B cell (primary cell): ENCODE data around the gene LRP11. TPM values are rescaled to one million over a fixed set of nuclear protein-coding genes. Genes with fewer than 3 reads are reported as not detected.

Experiments
- ATAC-seq: fragments of 200-7000 bp; cut with Tn5 transposase; one replicate; pipeline ENCODE4 v1.10.0; 2021; ENCODE audit warnings: low read depth, mild to moderate bottlenecking, moderate number of reproducible peaks, moderate library complexity
- CTCF ChIA-PET: fragments of 350-600 bp; sonication (Branson Sonifier 250); formaldehyde crosslinking; loops from one replicate; lab custom pipeline; 2021; ENCODE audit warnings: antibody characterized with exemption, inconsistent platforms; lab: Charles Lee
- POLR2A ChIA-PET: fragments of 350-600 bp; sonication (Branson Sonifier 250); formaldehyde crosslinking; loops from one replicate; lab custom pipeline; 2021; ENCODE audit warnings: antibody characterized with exemption; lab: Charles Lee
- DNase-seq: peaks from one replicate; pipeline ENCODE4 v3.0.0; 2013
- H2AFZ ChIP-seq: 2 replicates; pipeline ENCODE4 v1.6.1; 2012; ENCODE audit warnings: mild to moderate bottlenecking, low read depth, low read length; ENCODE audit not compliant: insufficient read depth, poor library complexity, severe bottlenecking
- H3K27ac ChIP-seq, 2 donors: 1 replicate in 1 of 2; 2 replicates in 1 of 2; pipeline ENCODE4 v1.5.1; 2012 to 2013; ENCODE audit warnings: low read length in 2 of 2, mild to moderate bottlenecking in 2 of 2, moderate library complexity in 1 of 2
- H3K27me3 ChIP-seq, 4 experiments: fragments of 200-600 bp in 1 of 4; sonication (generic) in 1 of 4; replicated peaks in 1 of 4; 1 replicate in 2 of 4; 2 replicates in 2 of 4; pipeline versions ENCODE4 v1.6.1 to v1.7.0; 2013 to 2016; ENCODE audit warnings: low read length in 3 of 4, mild to moderate bottlenecking in 2 of 4, mixed read lengths in 1 of 4, moderate library complexity in 1 of 4; ENCODE audit not compliant: insufficient read depth in 4 of 4, control insufficient read depth in 3 of 4; ENCODE audit errors: control extremely low read depth in 1 of 4
- H3K36me3 ChIP-seq, 2 experiments: replicated peaks in 1 of 2; 1 replicate in 1 of 2; 2 replicates in 1 of 2; pipeline versions ENCODE4 v1.6.1 to v1.7.1; 2013; ENCODE audit warnings: low read length in 1 of 2; ENCODE audit not compliant: insufficient read depth in 2 of 2, control insufficient read depth in 1 of 2; ENCODE audit errors: control extremely low read depth in 1 of 2, extremely low read depth in 1 of 2
- H3K4me1 ChIP-seq, 2 donors: fragments of 200-600 bp in 1 of 2; sonication (generic) in 1 of 2; 1 replicate in 1 of 2; 2 replicates in 1 of 2; pipeline versions ENCODE4 v1.5.1 to v1.6.1; 2013 to 2017; ENCODE audit warnings: low read length in 2 of 2; ENCODE audit not compliant: control insufficient read depth in 2 of 2, insufficient read depth in 2 of 2
- H3K4me2 ChIP-seq: replicated peaks from 2 replicates; pipeline ENCODE3; 2012; ENCODE audit warnings: mild to moderate bottlenecking, low read depth, low read length; ENCODE audit not compliant: poor library complexity, severe bottlenecking
- H3K4me3 ChIP-seq, 5 experiments: fragments of 200-600 bp in 1 of 5; sonication (generic) in 1 of 5; 1 replicate in 3 of 5; 2 replicates in 2 of 5; pipeline versions ENCODE4 v1.5.1 to v1.7.0; 2011 to 2016; ENCODE audit warnings: low read length in 4 of 5, mild to moderate bottlenecking in 4 of 5, low read depth in 2 of 5, control low read depth in 1 of 5, moderate library complexity in 1 of 5; ENCODE audit not compliant: insufficient read depth in 1 of 5; ENCODE audit errors: control extremely low read depth in 1 of 5, extremely low read depth in 1 of 5
- H3K79me2 ChIP-seq: fragments of 200-600 bp; sonication (generic); one replicate; pipeline ENCODE4 v1.6.0; 2016; ENCODE audit warnings: low read length; ENCODE audit not compliant: control insufficient read depth, insufficient read depth
- H3K9ac ChIP-seq: fragments of 200-600 bp; sonication (generic); 2 replicates; pipeline ENCODE4 v1.6.1; 2017; ENCODE audit warnings: mild to moderate bottlenecking, low read length, moderate library complexity
- H3K9me3 ChIP-seq, 3 donors: one replicate each; pipeline versions ENCODE4 v1.6.1 to v1.7.1; 2013; ENCODE audit warnings: low read length in 2 of 3; ENCODE audit not compliant: control insufficient read depth in 2 of 3, insufficient read depth in 1 of 3; ENCODE audit errors: control extremely low read depth in 1 of 3
- H4K20me1 ChIP-seq: 2 replicates; pipeline ENCODE4 v1.6.0; 2012; ENCODE audit warnings: mild to moderate bottlenecking, low read length; ENCODE audit not compliant: insufficient read depth, control insufficient read depth, poor library complexity, severe bottlenecking
- H3K27ac Mint-ChIP-seq: one replicate; pipeline ENCODE4 v1.8.0; 2021; ENCODE audit warnings: mixed read lengths
- H3K27me3 Mint-ChIP-seq: one replicate; pipeline ENCODE4 v1.8.0; 2021; ENCODE audit warnings: mixed read lengths
- H3K4me1 Mint-ChIP-seq: one replicate; pipeline ENCODE4 v1.8.0; 2021; ENCODE audit warnings: mixed read lengths
- H3K4me3 Mint-ChIP-seq: one replicate; pipeline ENCODE4 v1.8.0; 2021; ENCODE audit warnings: mixed read lengths
- H3K9me3 Mint-ChIP-seq: one replicate; pipeline ENCODE4 v1.8.0; 2022; ENCODE audit warnings: mixed read lengths; ENCODE audit not compliant: insufficient read depth
- EZH2 ChIP-seq: IDR thresholded peaks from 2 replicates; pipeline ENCODE4 v1.6.1; 2012; ENCODE audit warnings: borderline replicate concordance, low read depth, mild to moderate bottlenecking, moderate library complexity, low read length; ENCODE audit not compliant: insufficient read depth, poor library complexity, severe bottlenecking
- WGBS: methylation state at CpG from one replicate; pipeline ENCODE4 v1.1.5; 2013; ENCODE audit warnings: missing lambda C conversion rate; ENCODE audit not compliant: insufficient coverage; 5-methylcytosine and 5-hydroxymethylcytosine counted together
- intact Hi-C: fragments of 100-400 bp; cut with micrococcal nuclease; formaldehyde crosslinking; loops from one replicate; pipeline ENCODE4 v1.10.0; 2022
- polyA plus RNA-seq: library from polyadenylated mRNA; depleted of rRNA; stranded (reverse); fragments of >200 nt; gene quantifications from 2 replicates; pipeline ENCODE4 v1.2.3, GENCODE V29; 2012
- total RNA-seq, 2 donors: library from RNA; stranded (reverse); fragments of 120-200 nt in 1 of 2; gene quantifications; 1 replicate in 1 of 2; 2 replicates in 1 of 2; pipeline versions ENCODE4 v1.2.3 to v1.2.4, GENCODE V29; 2013 to 2022
- TF ChIP-seq, protein P1 (sequence below): fragments of 200-600 bp; IDR thresholded peaks from one replicate; pipeline ENCODE4 v1.8.0; 2022; ENCODE audit warnings: antibody characterized with exemption, mild to moderate bottlenecking

LRP11 gene
- total and polyA plus RNA-seq, 2 donors (not counting 1 experiment from before 2014, with no cell fraction given): 0.34 to 1.2 TPM

DNA sequence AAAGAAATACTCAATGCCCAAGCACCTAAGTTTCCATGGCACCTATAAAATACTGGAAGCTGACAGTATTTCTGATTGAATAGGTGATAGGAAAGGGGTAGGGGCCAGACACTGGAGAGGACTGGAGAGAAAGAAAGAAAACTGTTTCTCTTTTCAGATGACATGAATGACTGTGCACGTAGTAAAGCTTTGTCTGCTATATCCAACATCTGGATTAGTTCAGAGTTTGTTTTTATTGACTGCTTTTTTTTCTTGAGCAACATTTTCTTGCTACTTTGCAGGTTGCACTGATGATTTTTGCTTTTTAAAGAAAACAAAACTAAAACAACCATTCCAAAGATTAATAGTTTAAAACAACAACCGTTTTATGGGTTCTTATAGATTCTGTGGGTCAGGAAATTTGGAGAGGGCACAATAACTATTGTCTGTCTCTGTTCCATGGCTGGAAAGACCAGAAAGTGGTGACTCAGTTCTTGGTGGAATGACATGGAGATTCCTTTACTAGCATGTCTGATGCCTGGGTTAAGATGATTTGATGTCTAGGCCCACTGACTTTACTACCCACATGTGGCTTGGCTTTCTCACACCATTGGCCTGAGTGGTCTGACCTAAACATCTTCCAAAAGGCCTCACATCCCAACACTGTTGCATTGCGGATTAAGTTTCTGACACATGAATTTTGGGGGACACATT, 12.2 kb upstream of the LRP11 start:
- Histone ChIP-seq H2AFZ (no peak overlapping the region), H4K20me1 (no peaks in the 10 kb centered on the region), H3K4me2 (no peak overlapping the region), H3K36me3 (no peaks in the 10 kb centered on the region), H3K27me3 (peaks cover 0 to 20% (median 9%) of the 10 kb centered on the region in 4 experiments), H3K4me1 (no peaks in the 10 kb centered on the region), H3K9ac (no peak overlapping the region), H3K27ac (no peak overlapping the region), H3K4me3 (no peak overlapping the region), H3K79me2 (no peaks in the 10 kb centered on the region), H3K9me3 (peaks cover 0 to 5% (median 4%) of the 10 kb centered on the region in 3 donors)
- ChIA-PET CTCF (no interaction called here), POLR2A (no interaction called here)
- DNase-seq (no peak), ATAC-seq (no peak)
- H3K9me3 Mint-ChIP-seq: no peaks in the 10 kb centered on the region
- H3K27me3 Mint-ChIP-seq: peaks cover 70% of the 10 kb centered on the region
- no peak overlapping the region for H3K27ac Mint-ChIP-seq
- no peaks in the 10 kb centered on the region for H3K4me1 Mint-ChIP-seq
- WGBS: 100% methylated on average over 1 of the region's 3 CpGs
- no peak overlapping the region for H3K4me3 Mint-ChIP-seq
- TF ChIP-seq EZH2: no peak
- TF ChIP-seq, protein P1, sequence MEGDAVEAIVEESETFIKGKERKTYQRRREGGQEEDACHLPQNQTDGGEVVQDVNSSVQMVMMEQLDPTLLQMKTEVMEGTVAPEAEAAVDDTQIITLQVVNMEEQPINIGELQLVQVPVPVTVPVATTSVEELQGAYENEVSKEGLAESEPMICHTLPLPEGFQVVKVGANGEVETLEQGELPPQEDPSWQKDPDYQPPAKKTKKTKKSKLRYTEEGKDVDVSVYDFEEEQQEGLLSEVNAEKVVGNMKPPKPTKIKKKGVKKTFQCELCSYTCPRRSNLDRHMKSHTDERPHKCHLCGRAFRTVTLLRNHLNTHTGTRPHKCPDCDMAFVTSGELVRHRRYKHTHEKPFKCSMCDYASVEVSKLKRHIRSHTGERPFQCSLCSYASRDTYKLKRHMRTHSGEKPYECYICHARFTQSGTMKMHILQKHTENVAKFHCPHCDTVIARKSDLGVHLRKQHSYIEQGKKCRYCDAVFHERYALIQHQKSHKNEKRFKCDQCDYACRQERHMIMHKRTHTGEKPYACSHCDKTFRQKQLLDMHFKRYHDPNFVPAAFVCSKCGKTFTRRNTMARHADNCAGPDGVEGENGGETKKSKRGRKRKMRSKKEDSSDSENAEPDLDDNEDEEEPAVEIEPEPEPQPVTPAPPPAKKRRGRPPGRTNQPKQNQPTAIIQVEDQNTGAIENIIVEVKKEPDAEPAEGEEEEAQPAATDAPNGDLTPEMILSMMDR: no peak
- intact Hi-C loops: no loop called here

- H4K20me1 ChIP-seq: no peaks in the 10 kb centered on the region
Measured at GRCh38 chr6:149872233-149872632, 8.1 kb upstream of the LRP11 start.

More at GRCh38 chr6:149872233-149872632, 8.1 kb upstream of the LRP11 start:
- Histone ChIP-seq H3K4me3 (no peak overlapping the region), H3K9me3 (peaks cover 0 to 5% (median 4%) of the 10 kb centered on the region in 3 donors), H3K27me3 (peaks cover 0 to 10% (median 9%) of the 10 kb centered on the region in 4 experiments), H3K36me3 (no peaks in the 10 kb centered on the region), H3K4me2 (no peak overlapping the region), H3K4me1 (no peaks in the 10 kb centered on the region), H3K79me2 (no peaks in the 10 kb centered on the region), H3K9ac (no peak overlapping the region), H2AFZ (no peak overlapping the region), H3K27ac (no peak overlapping the region)
- Mint-ChIP-seq H3K9me3 (no peaks in the 10 kb centered on the region), H3K27ac (no peak overlapping the region), H3K27me3 (peaks cover 45% of the 10 kb centered on the region), H3K4me3 (no peak overlapping the region), H3K4me1 (no peaks in the 10 kb centered on the region)
- intact Hi-C loops: no loop called here
- POLR2A ChIA-PET: no interaction called here
- no peak for DNase-seq
- TF ChIP-seq, protein P1: no peak
- no peak for TF ChIP-seq EZH2
- no CpG with 5 or more reads among the region's 1 CpG for WGBS
- CTCF ChIA-PET: no interaction called here
- no peak for ATAC-seq
